ENCODE data around the gene OOSP4B. TPM values are rescaled to one million over a fixed set of nuclear protein-coding genes. Genes with fewer than 3 reads are reported as not detected.
"Not testable (repeated sequence)": the region's sequence is repeated elsewhere in the genome, so short reads cannot be mapped to it uniquely, and the experiment has no call there.

OOSP4B gene
- total RNA-seq, result not detected

DNA sequence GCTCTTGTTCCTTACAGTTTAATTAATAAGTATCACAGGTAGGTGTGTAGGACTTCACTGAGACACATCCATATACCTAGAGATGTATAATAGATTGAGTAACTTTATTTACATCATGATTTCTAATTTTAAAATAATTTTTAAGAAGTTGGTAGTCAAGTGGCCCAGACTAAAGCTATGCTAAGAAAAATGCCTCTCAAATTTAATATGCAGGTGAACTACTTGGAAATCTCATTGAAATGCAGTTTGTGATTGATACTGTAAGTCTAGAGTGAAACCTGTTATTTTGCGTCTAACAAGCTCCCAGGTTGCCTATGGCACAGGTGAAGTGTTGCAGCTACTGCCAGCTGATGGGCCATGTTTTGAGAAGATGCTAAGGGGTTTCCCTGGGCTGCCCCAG lies at the start of gene OOSP4B:
TSS of gene OOSP4B (plus strand) at position 301 of the 400 bp plus-strand sequence.
- Histone ChIP-seq H3K4me3 (no peak within 1 kb of the TSS), H3K27me3 (no peaks in the 10 kb centered on the region), H3K27ac (no peak within 1 kb of the TSS), H3K4me1 (no peaks in the 10 kb centered on the region), H3K9me3 (no peaks in the 10 kb centered on the region), H3K36me3 (no peaks in the 10 kb centered on the region)
- TF ChIP-seq POLR2AphosphoS5 (IDR thresholded peaks at IDR 0.05), result no peak
- DNase-seq (no peak), ATAC-seq (ENCODE audit: low FRiP score in 2 of 2) (no peak)
- 86 to 100% methylated on average over 1 of the region's 1 CpG for WGBS, 2 donors

DNA sequence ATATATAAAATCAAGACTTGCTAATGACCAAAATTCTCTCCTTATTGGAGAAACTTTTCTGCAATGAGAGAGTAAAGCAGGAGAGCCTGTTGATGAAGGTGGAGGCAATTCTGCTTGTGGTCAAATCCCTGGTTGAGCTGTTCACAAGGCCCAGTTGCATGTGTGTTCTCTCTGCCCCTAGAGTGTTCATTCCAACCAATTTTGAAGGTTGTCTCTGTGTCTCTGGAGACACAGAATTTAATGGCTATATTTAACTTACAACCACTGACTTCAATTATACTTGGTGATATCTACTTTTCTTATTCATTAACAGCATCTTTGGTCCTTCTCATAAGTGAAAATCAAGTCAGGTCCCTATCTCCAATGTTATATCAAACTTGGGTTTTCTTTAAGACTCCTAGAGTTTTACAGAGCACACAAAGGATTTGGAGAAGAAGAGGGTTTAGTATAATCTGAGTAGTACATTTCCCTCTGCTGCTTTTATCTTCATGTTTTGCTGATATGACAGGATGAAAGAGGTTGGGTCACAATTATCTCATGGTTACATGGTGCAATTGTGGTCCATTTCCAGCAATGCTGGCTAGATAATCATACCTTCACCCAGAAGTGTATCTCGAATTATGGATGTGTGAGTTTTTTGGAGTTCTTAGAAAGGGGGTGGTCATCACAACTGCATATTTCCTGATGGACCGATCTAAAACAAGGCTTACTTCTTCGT lies 49.1 kb upstream of the OOSP4B start:
- ATAC-seq (ENCODE audit: low FRiP score in 2 of 2) (no peak), DNase-seq (no peak)
- Histone ChIP-seq H3K27me3 (no peaks in the 10 kb centered on the region), H3K4me1 (no peaks in the 10 kb centered on the region), H3K4me3 (no peak overlapping the region), H3K36me3 (no peaks in the 10 kb centered on the region), H3K9me3 (no peaks in the 10 kb centered on the region), H3K27ac (no peak overlapping the region)
- no peak for TF ChIP-seq POLR2A (IDR thresholded peaks at IDR 0.05)
- TF ChIP-seq POLR2AphosphoS5 (IDR thresholded peaks at IDR 0.05), result no peak
- TF ChIP-seq, protein P1, sequence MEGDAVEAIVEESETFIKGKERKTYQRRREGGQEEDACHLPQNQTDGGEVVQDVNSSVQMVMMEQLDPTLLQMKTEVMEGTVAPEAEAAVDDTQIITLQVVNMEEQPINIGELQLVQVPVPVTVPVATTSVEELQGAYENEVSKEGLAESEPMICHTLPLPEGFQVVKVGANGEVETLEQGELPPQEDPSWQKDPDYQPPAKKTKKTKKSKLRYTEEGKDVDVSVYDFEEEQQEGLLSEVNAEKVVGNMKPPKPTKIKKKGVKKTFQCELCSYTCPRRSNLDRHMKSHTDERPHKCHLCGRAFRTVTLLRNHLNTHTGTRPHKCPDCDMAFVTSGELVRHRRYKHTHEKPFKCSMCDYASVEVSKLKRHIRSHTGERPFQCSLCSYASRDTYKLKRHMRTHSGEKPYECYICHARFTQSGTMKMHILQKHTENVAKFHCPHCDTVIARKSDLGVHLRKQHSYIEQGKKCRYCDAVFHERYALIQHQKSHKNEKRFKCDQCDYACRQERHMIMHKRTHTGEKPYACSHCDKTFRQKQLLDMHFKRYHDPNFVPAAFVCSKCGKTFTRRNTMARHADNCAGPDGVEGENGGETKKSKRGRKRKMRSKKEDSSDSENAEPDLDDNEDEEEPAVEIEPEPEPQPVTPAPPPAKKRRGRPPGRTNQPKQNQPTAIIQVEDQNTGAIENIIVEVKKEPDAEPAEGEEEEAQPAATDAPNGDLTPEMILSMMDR (IDR thresholded peaks at IDR 0.05), result no peak
- TF ChIP-seq EP300 (IDR thresholded peaks at IDR 0.05), result no peak
- WGBS, 2 donors, result 82 to 93% methylated on average over 3 of the region's 3 CpGs

DNA sequence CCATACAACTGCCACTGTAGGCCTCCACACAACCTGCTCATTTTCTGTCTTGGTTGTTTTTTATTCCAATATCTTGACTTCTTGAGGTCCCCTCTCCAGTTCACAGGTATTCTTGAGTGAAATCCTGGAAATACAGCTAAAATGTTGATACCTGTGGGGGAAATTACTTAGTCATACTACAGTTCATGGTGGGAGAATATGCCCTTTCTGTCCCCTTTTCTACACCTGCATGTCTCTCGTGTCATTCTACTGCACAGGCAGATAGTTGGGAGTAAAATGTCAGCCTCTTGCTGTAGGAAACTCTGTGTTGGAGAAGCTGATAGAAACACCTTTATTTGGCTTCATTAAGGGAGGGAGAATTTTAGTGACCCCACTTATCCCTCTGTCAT lies 48.6 kb upstream of the OOSP4B start:
- 66 to 74% methylated on average over 1 of the region's 1 CpG for WGBS, 2 donors
- no peak for ATAC-seq (ENCODE audit: low FRiP score in 2 of 2)

DNA sequence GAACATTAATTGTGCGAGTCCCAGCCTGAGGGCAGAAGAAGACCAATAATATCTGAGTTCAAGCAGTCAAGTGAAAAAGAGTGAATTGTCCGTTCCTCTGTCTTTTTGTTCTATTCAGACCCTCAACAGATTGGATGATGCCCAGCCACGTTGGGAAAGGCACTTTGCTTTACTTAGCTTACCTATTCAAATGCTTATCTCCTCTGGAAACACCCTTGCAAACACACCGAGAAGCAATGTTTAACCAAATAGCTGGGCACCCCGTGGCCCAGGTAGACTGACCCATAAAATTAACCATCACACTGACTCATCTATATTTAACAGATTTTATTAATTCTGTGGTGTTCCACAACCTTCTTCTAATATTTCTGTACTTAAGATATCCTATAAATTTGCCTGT lies 43.9 kb upstream of the OOSP4B start:
- Histone ChIP-seq H3K36me3 (no peaks in the 10 kb centered on the region), H3K27ac (no peak overlapping the region), H3K9me3 (no peaks in the 10 kb centered on the region), H3K4me1 (no peaks in the 10 kb centered on the region), H3K4me3 (no peak overlapping the region), H3K27me3 (no peaks in the 10 kb centered on the region)
- 60 to 64% methylated on average over 5 of the region's 5 CpGs for WGBS, 2 donors
- DNase-seq, result no peak
- no peak for TF ChIP-seq EP300 (IDR thresholded peaks at IDR 0.05)
- no peak for ATAC-seq (ENCODE audit: low FRiP score in 2 of 2)

More for the DNA sequence above, 48.6 kb upstream of the OOSP4B start:
- no peaks in the 10 kb centered on the region for H3K4me1 ChIP-seq
- no peaks in the 10 kb centered on the region for H3K36me3 ChIP-seq
- no peak overlapping the region for H3K4me3 ChIP-seq
- no peak overlapping the region for H3K27ac ChIP-seq
- no peaks in the 10 kb centered on the region for H3K9me3 ChIP-seq
- TF ChIP-seq, protein P1 (IDR thresholded peaks at IDR 0.05), result no peak
- TF ChIP-seq POLR2A (IDR thresholded peaks at IDR 0.05), result no peak
- TF ChIP-seq POLR2AphosphoS5 (IDR thresholded peaks at IDR 0.05), result no peak
- TF ChIP-seq EP300 (IDR thresholded peaks at IDR 0.05), result no peak
- no peaks in the 10 kb centered on the region for H3K27me3 ChIP-seq
- no peak for DNase-seq

DNA sequence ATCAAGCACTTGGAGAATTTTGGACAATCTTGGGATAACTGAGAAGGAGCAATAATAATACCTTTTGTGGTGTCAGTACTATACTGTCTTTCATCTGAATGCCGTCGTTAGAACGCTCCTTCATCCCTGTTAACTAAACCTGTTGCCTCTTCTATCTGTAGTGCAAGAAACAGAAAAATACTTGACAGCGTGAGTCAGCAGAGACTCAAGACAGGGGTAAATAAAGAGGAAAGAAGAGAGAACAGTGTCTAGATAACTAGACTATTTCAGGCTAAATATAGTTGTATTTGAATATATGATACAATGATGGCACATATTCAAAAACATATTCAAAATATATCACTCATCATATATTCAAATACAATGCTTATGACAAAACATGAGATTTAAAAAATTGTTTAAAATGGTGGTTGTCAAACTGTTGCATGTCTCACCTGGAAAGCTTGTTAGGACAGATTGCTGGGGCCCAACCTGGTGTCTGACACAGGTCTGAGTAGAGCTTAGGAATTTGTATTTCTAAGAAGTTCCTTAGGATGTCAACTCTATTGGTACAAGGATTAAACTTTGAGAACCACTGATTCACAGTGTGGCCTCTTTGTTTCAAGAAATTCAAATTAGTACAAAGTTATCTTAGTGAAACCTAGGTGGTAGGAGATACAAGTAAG lies 35.7 kb upstream of the OOSP4B start:
- Histone ChIP-seq H3K27me3 (no peaks in the 10 kb centered on the region), H3K4me3 (no peak overlapping the region), H3K27ac (no peak overlapping the region), H3K4me1 (no peaks in the 10 kb centered on the region), H3K36me3 (no peaks in the 10 kb centered on the region), H3K9me3 (no peaks in the 10 kb centered on the region)
- DNase-seq, result no peak
- no peak for ATAC-seq (ENCODE audit: low FRiP score in 2 of 2)
- WGBS, 2 donors, result 95% methylated on average over 4 of the region's 4 CpGs
- TF ChIP-seq POLR2AphosphoS5 (IDR thresholded peaks at IDR 0.05), result no peak

DNA sequence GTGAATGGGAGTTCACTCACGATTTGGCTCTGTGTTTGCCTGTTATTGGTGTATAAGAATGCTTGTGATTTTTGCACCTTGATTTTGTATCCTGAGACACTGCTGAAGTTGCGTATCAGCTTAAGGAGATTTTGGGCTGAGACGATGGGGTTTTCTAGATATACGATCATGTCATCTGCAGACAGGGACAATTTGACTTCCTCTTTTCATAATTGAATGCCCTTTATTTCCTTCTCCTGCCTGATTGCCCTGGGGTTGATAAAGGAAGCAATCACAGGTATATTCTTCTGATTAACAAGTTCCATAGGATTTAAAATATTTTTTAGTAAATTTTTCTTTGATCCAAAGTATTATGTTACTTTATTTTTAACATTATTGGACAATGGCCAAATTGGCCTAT lies 34.9 kb upstream of the OOSP4B start:
- not testable (repeated sequence) for ATAC-seq (ENCODE audit: low FRiP score in 2 of 2); DNase-seq; H3K27ac ChIP-seq; H3K4me1 ChIP-seq; H3K27me3 ChIP-seq; H3K4me3 ChIP-seq; H3K9me3 ChIP-seq; H3K36me3 ChIP-seq
- whole genome bisulfite sequencing, 2 donors, result 50 to 54% methylated on average over 4 of the region's 4 CpGs

DNA sequence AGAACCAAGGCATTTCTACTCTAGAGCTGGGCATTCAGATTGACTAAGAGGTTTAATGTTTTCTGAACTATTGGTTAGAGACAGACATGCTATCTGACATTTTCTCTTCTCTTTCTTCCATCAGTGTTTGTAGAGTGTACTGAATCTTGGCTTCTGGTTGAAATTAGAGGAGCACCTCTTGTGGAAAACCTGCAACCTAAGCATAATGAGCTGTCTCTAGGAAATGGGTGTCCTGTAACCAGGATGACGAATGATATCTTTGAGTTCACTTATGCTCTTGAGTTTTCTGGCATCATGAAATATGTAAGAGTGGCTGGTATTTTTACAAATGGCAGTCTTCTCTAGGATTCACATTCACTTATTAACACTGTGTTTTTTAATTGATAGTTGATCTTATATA lies 33.8 kb upstream of the OOSP4B start:
- DNase-seq (no peak), ATAC-seq (ENCODE audit: low FRiP score in 2 of 2) (no peak)
- Histone ChIP-seq H3K4me1 (no peaks in the 10 kb centered on the region), H3K27ac (no peak overlapping the region), H3K36me3 (no peaks in the 10 kb centered on the region), H3K9me3 (no peaks in the 10 kb centered on the region), H3K4me3 (no peak overlapping the region), H3K27me3 (no peaks in the 10 kb centered on the region)
- 76 to 82% methylated on average over 1 of the region's 1 CpG for WGBS, 2 donors
- TF ChIP-seq POLR2A (IDR thresholded peaks at IDR 0.05) (no peak), EP300 (IDR thresholded peaks at IDR 0.05) (no peak), POLR2AphosphoS5 (IDR thresholded peaks at IDR 0.05) (no peak)
- TF ChIP-seq, protein P1 (IDR thresholded peaks at IDR 0.05), result no peak
